Cortex of kidney (tissue), 1 donor: Measurements from ENCODE around the gene TLK1.
"Not testable (repeated sequence)": the region's sequence is repeated elsewhere in the genome, so short reads cannot be mapped to it uniquely, and the experiment has no call there.

ENCODE experiments used
- DNase-seq: peaks from one replicate; lab custom pipeline; 2025; lab: John Stamatoyannopoulos, UW

The TLK1 gene

GRCh38 chr2:171143670-171144062 is 17.0 kb downstream of the TLK1 start:
- no peak for DNase-seq

- DNase-seq, result no peak
Measured at GRCh38 chr2:171142398-171142797, 18.3 kb downstream of the TLK1 start.

- no peak for DNase-seq
Measured at GRCh38 chr2:171141320-171141719, 19.4 kb downstream of the TLK1 start.

GRCh38 chr2:171139860-171140259 is 20.8 kb downstream of the TLK1 start:
- no peak for DNase-seq

GRCh38 chr2:171136024-171136423 is 24.7 kb downstream of the TLK1 start:
- no peak for DNase-seq

- no peak for DNase-seq
Measured at GRCh38 chr2:171134624-171135230, 26.0 kb downstream of the TLK1 start.

GRCh38 chr2:171132086-171132485 is 28.6 kb downstream of the TLK1 start:
- DNase-seq, result no peak

GRCh38 chr2:171128461-171128860 is 32.2 kb downstream of the TLK1 start:
- no peak for DNase-seq

- DNase-seq, result no peak
Measured at GRCh38 chr2:171124541-171124940, 36.2 kb downstream of the TLK1 start.

- no peak for DNase-seq
Measured at GRCh38 chr2:171109571-171109970, 51.1 kb downstream of the TLK1 start.

GRCh38 chr2:171109020-171109419 is 51.7 kb downstream of the TLK1 start:
- DNase-seq, result no peak

GRCh38 chr2:171107803-171108202 is 52.9 kb downstream of the TLK1 start:
- no peak for DNase-seq

GRCh38 chr2:171104379-171104778 is 56.3 kb downstream of the TLK1 start:
- DNase-seq, result no peak

- no peak for DNase-seq
Measured at GRCh38 chr2:171102802-171103201, 57.9 kb downstream of the TLK1 start.

- no peak for DNase-seq
Measured at GRCh38 chr2:171100370-171100769, 60.3 kb downstream of the TLK1 start.

- DNase-seq, result no peak
Measured at GRCh38 chr2:171098607-171099006, 62.1 kb downstream of the TLK1 start.

GRCh38 chr2:171095014-171095582 is 65.6 kb downstream of the TLK1 start:
- no peak for DNase-seq

GRCh38 chr2:171091517-171091916 is 69.2 kb downstream of the TLK1 start:
- not testable (repeated sequence) for DNase-seq

GRCh38 chr2:171089489-171089888 is 71.2 kb downstream of the TLK1 start:
- DNase-seq, result no peak

- DNase-seq, result no peak
Measured at GRCh38 chr2:171088057-171088834, 72.4 kb downstream of the TLK1 start.

GRCh38 chr2:171087547-171087946 is 73.1 kb downstream of the TLK1 start:
- DNase-seq, result no peak

GRCh38 chr2:171086352-171087290 is 74.1 kb downstream of the TLK1 start:
- no peak for DNase-seq
